ENCODE measurements around the gene SELENOI. TPM values are rescaled to one million over a fixed set of nuclear protein-coding genes. Genes with fewer than 3 reads are reported as not detected.

SELENOI gene
- total and polyA plus RNA-seq, 10 of the 15 experiments (the other 5 are each of a cell fraction or from before 2014, with no cell fraction given), result 5.2 to 31.4 (median 17.4) TPM

DNA sequence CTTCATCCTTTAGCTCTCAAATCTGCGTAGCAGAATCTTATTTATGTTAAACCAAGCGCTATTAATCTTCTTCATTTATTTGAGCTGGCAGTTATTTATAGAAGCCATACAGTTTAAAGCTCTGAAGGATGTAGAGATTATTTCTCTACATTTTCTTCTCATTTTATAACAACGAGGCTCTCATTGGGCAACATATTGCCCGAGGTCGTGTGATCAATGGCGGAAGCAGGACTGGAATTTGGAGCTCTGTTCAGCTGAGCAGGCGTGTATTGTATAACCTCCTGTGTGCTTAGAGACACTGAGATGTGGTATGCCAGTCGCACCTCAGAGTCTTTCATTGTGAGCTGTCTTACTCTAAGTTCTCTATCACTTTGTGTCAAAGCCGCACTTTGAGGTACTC, 38.2 kb downstream of the SELENOI start:
- no peak overlapping the region for H3K27ac ChIP-seq (ENCODE audit: control insufficient read depth, insufficient read depth)
- 74% methylated on average over 9 of the region's 9 CpGs for WGBS (ENCODE audit: insufficient coverage, insufficient replicate concordance, low lambda C conversion rate, missing lambda C conversion rate)
- ChIA-PET POLR2A (no interaction called here), RAD21 (ENCODE audit: unreplicated experiment) (interaction anchor here (0.9 kb wide), 1 partner anchor 996 kb away, joined by 3 read pairs; the partner anchor contains the start of gene ZNF513), CTCF (interaction anchor here (1.2 kb wide), 1 partner anchor 25 kb away, joined by 3 read pairs; no protein-coding TSS in a partner anchor), SMC1A (ENCODE audit: uncharacterized antibody, unreplicated experiment) (interaction anchor here (1.1 to 1.3 kb wide), 4 partner anchors 9 to 28 kb away, joined by 3 to 4 read pairs (median 3); no protein-coding TSS in a partner anchor)
- H2AFZ ChIP-seq (ENCODE audit: control insufficient read depth, low read depth, low read length), result no peak overlapping the region
- in situ Hi-C loops (cut with MboI) (no loop called here), intact Hi-C loops (cut with micrococcal nuclease; ENCODE audit: unreplicated experiment) (no loop called here)
- no peak for FAIRE-seq
- no peak overlapping the region for H3K4me3 ChIP-seq
- DNase-seq (ENCODE audit: low read depth, low spot score), result no peak
- peaks cover 0 to 6% of the 10 kb centered on the region in 2 experiments; a peak in 3 of 4 replicates for H3K36me3 ChIP-seq (ENCODE audit: control insufficient read depth in 2 of 2, insufficient read depth in 2 of 2, low read length in 1 of 2)
- no peak overlapping the region for H3K4me2 ChIP-seq (ENCODE audit: control insufficient read depth, insufficient read depth)
- H3K9ac ChIP-seq (ENCODE audit: control insufficient read depth, insufficient read depth, low read length), result no peak overlapping the region
- H3K4me1 ChIP-seq (ENCODE audit: control insufficient read depth, insufficient read depth, low read length), result peaks cover 14% of the 10 kb centered on the region
- no peak for ATAC-seq
- no peaks in the 10 kb centered on the region for H3K27me3 ChIP-seq (replicated peaks in 1 of 2; ENCODE audit: control insufficient read depth in 2 of 2, insufficient read depth in 2 of 2, low read length in 1 of 2)
- no peaks in the 10 kb centered on the region for H3K79me2 ChIP-seq (ENCODE audit: control insufficient read depth, insufficient read depth, low read length)
- H4K20me1 ChIP-seq (ENCODE audit: control insufficient read depth, insufficient read depth), result no peaks in the 10 kb centered on the region
- no TSS peak for BruUV-seq (replicated peaks)
- H3K9me3 ChIP-seq (replicated peaks; ENCODE audit: control insufficient read depth, insufficient read depth, low read length), result no peaks in the 10 kb centered on the region
- TF ChIP-seq RAD51 (IDR thresholded peaks at IDR 0.05) (no peak), YY1 (IDR thresholded peaks at IDR 0.05; ENCODE audit: low read depth, low read length) (no peak), FOXK2 (IDR thresholded peaks at IDR 0.05) (no peak), ZNF217 (IDR thresholded peaks at IDR 0.05) (no peak), LARP7 (IDR thresholded peaks at IDR 0.05) (no peak), PAX5 (IDR thresholded peaks at IDR 0.05; ENCODE audit: borderline replicate concordance, low read depth, low read length) (no peak), PAX8 (IDR thresholded peaks at IDR 0.05) (no peak), NR2F1 (conservative IDR thresholded peaks at IDR 0.05) (no peak), HDAC6 (IDR thresholded peaks at IDR 0.05; ENCODE audit: unreplicated experiment) (no peak), RBBP5 (conservative IDR thresholded peaks at IDR 0.05) (no peak), POLR2AphosphoS2 (IDR thresholded peaks at IDR 0.05; ENCODE audit: low read depth, low read length) (no peak), ZZZ3 (IDR thresholded peaks at IDR 0.05; ENCODE audit: control insufficient read depth, insufficient read length, low read depth) (no peak)
- TF ChIP-seq, protein P1, sequence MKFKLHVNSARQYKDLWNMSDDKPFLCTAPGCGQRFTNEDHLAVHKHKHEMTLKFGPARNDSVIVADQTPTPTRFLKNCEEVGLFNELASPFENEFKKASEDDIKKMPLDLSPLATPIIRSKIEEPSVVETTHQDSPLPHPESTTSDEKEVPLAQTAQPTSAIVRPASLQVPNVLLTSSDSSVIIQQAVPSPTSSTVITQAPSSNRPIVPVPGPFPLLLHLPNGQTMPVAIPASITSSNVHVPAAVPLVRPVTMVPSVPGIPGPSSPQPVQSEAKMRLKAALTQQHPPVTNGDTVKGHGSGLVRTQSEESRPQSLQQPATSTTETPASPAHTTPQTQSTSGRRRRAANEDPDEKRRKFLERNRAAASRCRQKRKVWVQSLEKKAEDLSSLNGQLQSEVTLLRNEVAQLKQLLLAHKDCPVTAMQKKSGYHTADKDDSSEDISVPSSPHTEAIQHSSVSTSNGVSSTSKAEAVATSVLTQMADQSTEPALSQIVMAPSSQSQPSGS (IDR thresholded peaks at IDR 0.05; ENCODE audit: low read length), result no peak
- TF ChIP-seq, protein P2, sequence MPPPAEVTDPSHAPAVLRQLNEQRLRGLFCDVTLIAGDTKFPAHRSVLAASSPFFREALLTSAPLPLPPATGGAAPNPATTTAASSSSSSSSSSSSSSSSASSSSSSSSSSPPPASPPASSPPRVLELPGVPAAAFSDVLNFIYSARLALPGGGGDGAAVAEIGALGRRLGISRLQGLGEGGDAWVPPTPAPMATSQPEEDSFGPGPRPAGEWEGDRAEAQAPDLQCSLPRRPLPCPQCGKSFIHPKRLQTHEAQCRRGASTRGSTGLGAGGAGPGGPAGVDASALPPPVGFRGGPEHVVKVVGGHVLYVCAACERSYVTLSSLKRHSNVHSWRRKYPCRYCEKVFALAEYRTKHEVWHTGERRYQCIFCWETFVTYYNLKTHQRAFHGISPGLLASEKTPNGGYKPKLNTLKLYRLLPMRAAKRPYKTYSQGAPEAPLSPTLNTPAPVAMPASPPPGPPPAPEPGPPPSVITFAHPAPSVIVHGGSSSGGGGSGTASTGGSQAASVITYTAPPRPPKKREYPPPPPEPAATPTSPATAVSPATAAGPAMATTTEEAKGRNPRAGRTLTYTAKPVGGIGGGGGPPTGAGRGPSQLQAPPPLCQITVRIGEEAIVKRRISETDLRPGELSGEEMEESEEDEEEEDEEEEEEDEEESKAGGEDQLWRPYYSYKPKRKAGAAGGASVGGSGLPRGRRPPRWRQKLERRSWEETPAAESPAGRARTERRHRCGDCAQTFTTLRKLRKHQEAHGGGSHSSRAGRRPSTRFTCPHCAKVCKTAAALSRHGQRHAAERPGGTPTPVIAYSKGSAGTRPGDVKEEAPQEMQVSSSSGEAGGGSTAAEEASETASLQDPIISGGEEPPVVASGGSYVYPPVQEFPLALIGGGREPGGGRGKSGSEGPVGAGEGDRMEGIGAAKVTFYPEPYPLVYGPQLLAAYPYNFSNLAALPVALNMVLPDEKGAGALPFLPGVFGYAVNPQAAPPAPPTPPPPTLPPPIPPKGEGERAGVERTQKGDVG (CRISPR knock-in tag; IDR thresholded peaks at IDR 0.05), result no peak
- TF ChIP-seq, protein P3, sequence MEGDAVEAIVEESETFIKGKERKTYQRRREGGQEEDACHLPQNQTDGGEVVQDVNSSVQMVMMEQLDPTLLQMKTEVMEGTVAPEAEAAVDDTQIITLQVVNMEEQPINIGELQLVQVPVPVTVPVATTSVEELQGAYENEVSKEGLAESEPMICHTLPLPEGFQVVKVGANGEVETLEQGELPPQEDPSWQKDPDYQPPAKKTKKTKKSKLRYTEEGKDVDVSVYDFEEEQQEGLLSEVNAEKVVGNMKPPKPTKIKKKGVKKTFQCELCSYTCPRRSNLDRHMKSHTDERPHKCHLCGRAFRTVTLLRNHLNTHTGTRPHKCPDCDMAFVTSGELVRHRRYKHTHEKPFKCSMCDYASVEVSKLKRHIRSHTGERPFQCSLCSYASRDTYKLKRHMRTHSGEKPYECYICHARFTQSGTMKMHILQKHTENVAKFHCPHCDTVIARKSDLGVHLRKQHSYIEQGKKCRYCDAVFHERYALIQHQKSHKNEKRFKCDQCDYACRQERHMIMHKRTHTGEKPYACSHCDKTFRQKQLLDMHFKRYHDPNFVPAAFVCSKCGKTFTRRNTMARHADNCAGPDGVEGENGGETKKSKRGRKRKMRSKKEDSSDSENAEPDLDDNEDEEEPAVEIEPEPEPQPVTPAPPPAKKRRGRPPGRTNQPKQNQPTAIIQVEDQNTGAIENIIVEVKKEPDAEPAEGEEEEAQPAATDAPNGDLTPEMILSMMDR (IDR thresholded peaks at IDR 0.05 in 2 of 3, conservative IDR thresholded peaks at IDR 0.05 in 1 of 3; ENCODE audit: control insufficient read depth in 2 of 3, extremely low read depth in 1 of 3, insufficient read depth in 1 of 3, low read depth in 3 of 3, low read length in 3 of 3), result no peak
- TF ChIP-seq, protein P4, sequence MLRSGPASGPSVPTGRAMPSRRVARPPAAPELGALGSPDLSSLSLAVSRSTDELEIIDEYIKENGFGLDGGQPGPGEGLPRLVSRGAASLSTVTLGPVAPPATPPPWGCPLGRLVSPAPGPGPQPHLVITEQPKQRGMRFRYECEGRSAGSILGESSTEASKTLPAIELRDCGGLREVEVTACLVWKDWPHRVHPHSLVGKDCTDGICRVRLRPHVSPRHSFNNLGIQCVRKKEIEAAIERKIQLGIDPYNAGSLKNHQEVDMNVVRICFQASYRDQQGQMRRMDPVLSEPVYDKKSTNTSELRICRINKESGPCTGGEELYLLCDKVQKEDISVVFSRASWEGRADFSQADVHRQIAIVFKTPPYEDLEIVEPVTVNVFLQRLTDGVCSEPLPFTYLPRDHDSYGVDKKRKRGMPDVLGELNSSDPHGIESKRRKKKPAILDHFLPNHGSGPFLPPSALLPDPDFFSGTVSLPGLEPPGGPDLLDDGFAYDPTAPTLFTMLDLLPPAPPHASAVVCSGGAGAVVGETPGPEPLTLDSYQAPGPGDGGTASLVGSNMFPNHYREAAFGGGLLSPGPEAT (IDR thresholded peaks at IDR 0.05; ENCODE audit: low read depth), result no peak
